Esophagus squamous epithelium (tissue), 5 donors: Measurements from ENCODE around the gene DNAJA3. TPM values are rescaled to one million over a fixed set of nuclear protein-coding genes. Genes with fewer than 3 reads are reported as not detected.

Source experiments
- DNase-seq: peaks from one replicate; lab custom pipeline; 2025; lab: John Stamatoyannopoulos, UW
- H3K27ac ChIP-seq, 4 donors: fragments of 200-600 bp; sonication (generic); one replicate each; pipeline ENCODE4 v1.5.1; 2016 to 2019; ENCODE audit warnings: mild to moderate bottlenecking in 1 of 4
- H3K27me3 ChIP-seq, 4 donors: fragments of 200-600 bp; sonication (generic); 1 replicate in 3 of 4; 2 replicates in 1 of 4; pipeline versions ENCODE4 v1.5.1 to v1.6.0; 2017 to 2021; ENCODE audit warnings: antibody characterized with exemption in 1 of 4
- H3K36me3 ChIP-seq, 3 donors: fragments of 200-600 bp; sonication (generic); one replicate each; pipeline ENCODE4 v1.5.1; 2016 to 2019
- H3K4me1 ChIP-seq, 3 donors: fragments of 200-600 bp; sonication (generic); one replicate each; pipeline ENCODE4 v1.5.1; 2017 to 2019
- H3K4me3 ChIP-seq, 4 donors: fragments of 200-600 bp; sonication (generic); 1 replicate in 3 of 4; 2 replicates in 1 of 4; pipeline ENCODE4 v1.5.1; 2016 to 2019; ENCODE audit warnings: mild to moderate bottlenecking in 2 of 4, moderate library complexity in 1 of 4
- H3K9me3 ChIP-seq, 3 donors: fragments of 200-600 bp; sonication (generic); one replicate each; pipeline ENCODE4 v1.5.1; 2016 to 2019
- POLR2A ChIP-seq, 4 donors: fragments of 450-650 bp; IDR thresholded peaks; one replicate each; pipeline ENCODE4 v1.6.1; 2017; ENCODE audit warnings: antibody characterized with exemption in 4 of 4, mild to moderate bottlenecking in 4 of 4, moderate library complexity in 3 of 4
- WGBS, 2 donors: methylation state at CpG; one replicate each; pipeline ENCODE4 v1.1.5; 2018; 5-methylcytosine and 5-hydroxymethylcytosine counted together
- intact Hi-C: fragments of 100-400 bp; cut with DNase I; formaldehyde crosslinking; loops from one replicate; pipeline ENCODE4 v1.15.0; 2022
- total RNA-seq, 4 donors: library from RNA; depleted of rRNA; stranded (reverse); fragments of >200 nt; gene quantifications; one replicate each; pipeline ENCODE4 v1.1.0, GENCODE V29; 2016
- TF ChIP-seq, protein P1 (sequence below), 6 experiments: fragments of 450-650 bp in 4 of 6; fragments of 200-600 bp in 2 of 6; sonication (generic) in 2 of 6; IDR thresholded peaks; one replicate each; pipeline ENCODE4 v1.5.1; 2016 to 2019; ENCODE audit warnings: antibody characterized with exemption in 6 of 6, mild to moderate bottlenecking in 4 of 6, moderate library complexity in 4 of 6
- donor health status: DM: yes; HTN: yes; CAD: no.

DNAJA3 gene
- total RNA-seq, 4 donors from 2014 or later: 45.2 to 59.1 (median 49.1) TPM

DNA sequence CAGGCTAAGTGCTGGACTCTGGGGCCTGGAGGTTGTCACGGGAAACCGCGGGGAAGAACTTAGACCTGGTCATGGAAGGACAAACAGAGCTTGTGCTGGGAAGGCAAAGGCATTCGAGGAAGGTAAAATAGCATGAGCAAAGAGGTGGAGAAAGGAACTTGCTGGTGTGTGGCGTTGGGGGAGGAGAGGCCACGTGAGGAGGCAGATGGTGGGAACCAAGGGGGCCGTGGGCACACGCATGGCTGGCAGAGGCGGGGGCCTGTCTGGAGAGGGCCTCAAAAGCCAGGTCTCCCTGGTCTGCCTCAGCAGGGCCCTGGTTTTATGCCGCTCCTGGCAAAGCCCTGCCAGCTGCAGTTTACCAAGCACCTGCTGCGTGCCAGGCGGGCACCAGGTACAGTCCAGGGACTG lies 24.6 kb upstream of the DNAJA3 start:
- H3K4me3 ChIP-seq: no peak overlapping the region
- peaks cover 0 to 8% (median 0%) of the 10 kb centered on the region in 3 donors for H3K4me1 ChIP-seq
- intact Hi-C loops: loop anchor here (5.0 kb wide), 1 partner anchor 44 kb away; no protein-coding TSS in a partner anchor
- no peak overlapping the region for H3K27ac ChIP-seq
- no peak for TF ChIP-seq POLR2A (IDR thresholded peaks at IDR 0.05)
- TF ChIP-seq, protein P1, sequence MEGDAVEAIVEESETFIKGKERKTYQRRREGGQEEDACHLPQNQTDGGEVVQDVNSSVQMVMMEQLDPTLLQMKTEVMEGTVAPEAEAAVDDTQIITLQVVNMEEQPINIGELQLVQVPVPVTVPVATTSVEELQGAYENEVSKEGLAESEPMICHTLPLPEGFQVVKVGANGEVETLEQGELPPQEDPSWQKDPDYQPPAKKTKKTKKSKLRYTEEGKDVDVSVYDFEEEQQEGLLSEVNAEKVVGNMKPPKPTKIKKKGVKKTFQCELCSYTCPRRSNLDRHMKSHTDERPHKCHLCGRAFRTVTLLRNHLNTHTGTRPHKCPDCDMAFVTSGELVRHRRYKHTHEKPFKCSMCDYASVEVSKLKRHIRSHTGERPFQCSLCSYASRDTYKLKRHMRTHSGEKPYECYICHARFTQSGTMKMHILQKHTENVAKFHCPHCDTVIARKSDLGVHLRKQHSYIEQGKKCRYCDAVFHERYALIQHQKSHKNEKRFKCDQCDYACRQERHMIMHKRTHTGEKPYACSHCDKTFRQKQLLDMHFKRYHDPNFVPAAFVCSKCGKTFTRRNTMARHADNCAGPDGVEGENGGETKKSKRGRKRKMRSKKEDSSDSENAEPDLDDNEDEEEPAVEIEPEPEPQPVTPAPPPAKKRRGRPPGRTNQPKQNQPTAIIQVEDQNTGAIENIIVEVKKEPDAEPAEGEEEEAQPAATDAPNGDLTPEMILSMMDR (IDR thresholded peaks at IDR 0.05): no peak
- H3K27me3 ChIP-seq: no peaks in the 10 kb centered on the region
- peaks cover 4 to 80% (median 12%) of the 10 kb centered on the region in 3 donors for H3K36me3 ChIP-seq
- 93 to 95% methylated on average over 10 to 12 of the region's 12 CpGs for WGBS, 2 donors
- no peak for DNase-seq
- no peaks in the 10 kb centered on the region for H3K9me3 ChIP-seq

DNA sequence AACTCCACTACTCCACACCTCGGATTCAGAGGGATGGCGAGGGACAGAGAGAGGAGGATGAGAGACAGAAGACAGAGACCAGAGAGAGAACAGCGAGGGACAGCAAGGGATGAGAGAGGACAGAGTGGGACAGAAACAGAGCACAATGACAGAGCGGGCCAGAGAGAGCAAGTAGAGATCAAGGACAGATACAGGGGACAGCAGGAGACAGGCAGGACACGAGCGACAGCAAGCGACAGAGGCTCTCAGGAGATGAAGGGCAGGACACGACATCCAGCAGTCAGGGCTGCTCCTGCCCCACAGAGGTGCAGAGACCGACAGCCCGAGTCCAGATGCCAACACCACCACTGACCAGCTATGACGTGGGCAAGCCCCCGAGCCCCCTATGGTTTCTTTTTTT lies 24.2 kb upstream of the DNAJA3 start:
- intact Hi-C loops: loop anchor here (5.0 kb wide), 1 partner anchor 44 kb away; no protein-coding TSS in a partner anchor
- TF ChIP-seq, protein P1 (IDR thresholded peaks at IDR 0.05): no peak
- TF ChIP-seq POLR2A (IDR thresholded peaks at IDR 0.05): no peak
- H3K4me3 ChIP-seq: no peak overlapping the region
- no peaks in the 10 kb centered on the region for H3K9me3 ChIP-seq
- WGBS, 2 donors: 94 to 95% methylated on average over 10 of the region's 12 CpGs
- peaks cover 0 to 8% (median 0%) of the 10 kb centered on the region in 3 donors for H3K4me1 ChIP-seq
- H3K27me3 ChIP-seq: no peaks in the 10 kb centered on the region
- no peak overlapping the region for H3K27ac ChIP-seq
- peaks cover 7 to 80% (median 12%) of the 10 kb centered on the region in 3 donors for H3K36me3 ChIP-seq
- DNase-seq: no peak

DNA sequence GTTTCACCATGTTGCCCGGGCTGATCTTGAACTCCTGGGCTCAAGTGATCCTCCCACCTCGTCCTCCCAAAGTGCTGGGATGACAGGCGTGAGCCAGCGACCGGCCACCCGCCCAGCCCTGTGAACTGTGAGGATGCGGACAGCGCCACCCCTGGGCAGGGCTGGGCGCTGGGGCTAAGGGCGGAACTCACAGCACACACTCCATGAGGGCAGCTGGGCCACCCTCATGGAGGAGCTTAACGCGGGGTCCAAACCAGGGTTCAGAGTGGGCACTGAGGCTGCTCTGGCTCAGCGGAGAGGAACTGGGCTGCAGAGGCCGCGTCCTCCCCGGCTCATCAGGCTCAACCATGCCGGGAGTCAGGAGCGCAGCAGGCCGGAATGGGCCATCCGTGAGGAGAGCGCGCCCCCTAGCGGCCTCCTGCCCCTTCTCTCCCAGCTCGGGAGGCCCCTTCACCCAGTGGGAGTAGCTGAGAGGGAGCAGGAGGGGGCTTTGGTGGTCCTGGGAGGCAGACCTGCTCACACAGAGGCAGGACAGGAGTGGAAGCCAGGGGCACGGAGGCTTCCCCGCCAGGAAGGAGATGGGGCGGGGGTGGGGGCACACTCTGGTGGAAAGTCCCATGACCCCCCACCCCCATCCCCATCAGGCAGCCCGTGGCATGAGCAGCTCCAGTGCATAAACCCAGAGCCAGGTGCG lies 23.1 kb upstream of the DNAJA3 start:
- intact Hi-C loops: loop anchor here (5.0 kb wide), 1 partner anchor 45 kb away; no protein-coding TSS in a partner anchor
- Histone ChIP-seq H3K27ac (no peak overlapping the region), H3K27me3 (no peaks in the 10 kb centered on the region), H3K36me3 (peaks cover 12 to 80% (median 16%) of the 10 kb centered on the region in 3 donors), H3K9me3 (no peaks in the 10 kb centered on the region), H3K4me1 (peaks cover 0 to 10% (median 0%) of the 10 kb centered on the region in 3 donors), H3K4me3 (peak overlapping the region in 1 of 4 donors; percentile 28)
- no peak for TF ChIP-seq POLR2A (IDR thresholded peaks at IDR 0.05)
- TF ChIP-seq, protein P1 (IDR thresholded peaks at IDR 0.05): peak; percentile 89 to 95 (median 92)
- no CpG with 5 or more reads among the region's 29 CpGs for WGBS, 2 donors
- DNase-seq: no peak

DNA sequence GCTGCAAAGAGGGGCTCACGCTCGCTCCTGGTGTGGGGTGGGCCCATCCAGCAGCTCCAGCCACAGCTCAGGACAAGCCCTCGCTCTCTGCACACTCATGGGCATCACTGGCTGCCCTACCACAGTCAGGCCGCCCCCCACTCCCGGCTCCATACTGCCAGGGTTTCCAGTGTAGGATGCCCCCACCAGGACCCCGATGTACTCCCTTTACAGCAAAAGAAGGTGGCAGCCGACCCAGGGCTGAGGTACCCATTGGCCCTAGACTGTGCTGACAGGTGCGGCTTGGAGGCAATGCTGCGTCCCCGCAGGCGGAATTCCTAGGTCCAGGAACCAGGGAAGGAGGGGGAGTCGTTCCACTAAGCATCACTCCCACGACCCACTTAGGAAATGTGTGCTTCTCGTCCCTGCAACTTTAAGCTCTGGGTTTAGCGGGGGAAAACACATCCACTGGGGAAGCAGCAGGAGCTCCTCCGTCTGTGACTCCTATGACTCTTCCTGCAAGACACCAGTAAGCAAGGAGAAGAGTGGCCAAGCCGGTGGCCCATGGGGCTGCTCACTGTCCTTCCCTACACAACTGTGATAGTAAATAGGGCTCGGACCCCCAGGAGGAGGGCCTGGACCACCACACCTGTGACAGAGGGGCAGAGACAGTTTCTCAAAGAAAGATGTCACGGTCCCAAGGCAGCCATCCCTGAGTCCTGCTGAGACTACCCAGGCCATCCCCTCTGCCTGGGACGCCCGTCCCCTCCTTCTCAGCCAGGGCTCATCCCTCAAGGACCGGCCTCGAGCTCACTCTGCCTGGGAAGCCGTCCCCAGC lies 22.3 kb upstream of the DNAJA3 start:
- Histone ChIP-seq H3K36me3 (peaks cover 12 to 80% (median 17%) of the 10 kb centered on the region in 3 donors), H3K27me3 (no peaks in the 10 kb centered on the region), H3K9me3 (no peaks in the 10 kb centered on the region), H3K27ac (no peak overlapping the region), H3K4me1 (peaks cover 0 to 17% (median 0%) of the 10 kb centered on the region in 3 donors), H3K4me3 (no peak overlapping the region)
- no peak for DNase-seq
- 77 to 83% methylated on average over 3 to 17 of the region's 24 CpGs for WGBS, 2 donors
- no peak for TF ChIP-seq POLR2A (IDR thresholded peaks at IDR 0.05)
- TF ChIP-seq, protein P1 (IDR thresholded peaks at IDR 0.05): no peak
- intact Hi-C loops: loop anchor here (5.0 kb wide), 1 partner anchor 46 kb away; no protein-coding TSS in a partner anchor
